K562 (cell line): ENCODE results near the gene AKAP13.

Source experiments
- ARID4B ChIP-seq: sonication (generic); formaldehyde crosslinking; IDR thresholded peaks from 2 replicates; pipeline ENCODE4 v1.8.0; 2022; ENCODE audit warnings: mild to moderate bottlenecking, missing genetic modification reagents
- CSDE1 ChIP-seq, 2 experiments: fragments of 450-650 bp; IDR thresholded peaks; 2 replicates each; pipeline ENCODE4 v1.6.1; 2016; ENCODE audit warnings: mild to moderate bottlenecking in 1 of 2
- CTCF ChIP-seq, 3 experiments: IDR thresholded peaks in 2 of 3; conservative IDR thresholded peaks in 1 of 3; 2 replicates each; pipeline ENCODE4 v1.5.1; 2011 to 2012; ENCODE audit warnings: low read length in 3 of 3, mild to moderate bottlenecking in 3 of 3, control low read depth in 2 of 3, improper control_type of control experiment in 1 of 3, inconsistent platforms in 1 of 3, low read depth in 1 of 3, mixed read lengths in 1 of 3, moderate library complexity in 1 of 3; ENCODE audit not compliant: insufficient read depth in 2 of 3
- EP300 ChIP-seq: IDR thresholded peaks from 2 replicates; pipeline ENCODE4 v1.6.1; 2012; ENCODE audit warnings: low read length, improper control_type of control experiment
- EZH2 ChIP-seq: IDR thresholded peaks from 2 replicates; pipeline ENCODE4 v1.6.1; 2012; ENCODE audit warnings: low read depth, mild to moderate bottlenecking, inconsistent platforms, low read length, borderline replicate concordance
- KAT8 ChIP-seq: fragments of 450-650 bp; IDR thresholded peaks from 2 replicates; pipeline ENCODE4 v1.6.1; 2016; ENCODE audit warnings: low read depth, mild to moderate bottlenecking
- RAD21 ChIP-seq, 2 experiments: fragments of 250-450 bp in 1 of 2; fragments of 450-650 bp in 1 of 2; sonication (Bioruptor Pico) in 1 of 2; formaldehyde crosslinking in 1 of 2; IDR thresholded peaks in 1 of 2; conservative IDR thresholded peaks in 1 of 2; 2 replicates each; pipeline versions ENCODE4 v1.4.0 to v1.8.0; 2020 to 2022; ENCODE audit warnings: mild to moderate bottlenecking in 2 of 2, moderate library complexity in 1 of 2
- TEAD4 ChIP-seq, 2 experiments: sonication (generic) in 1 of 2; formaldehyde crosslinking in 1 of 2; IDR thresholded peaks; 2 replicates each; pipeline versions ENCODE4 v1.6.1 to v1.8.0; 2012 to 2022; ENCODE audit warnings: borderline replicate concordance in 1 of 2, inconsistent platforms in 1 of 2, low read length in 1 of 2, mild to moderate bottlenecking in 1 of 2, missing genetic modification reagents in 1 of 2
- TRIM25 ChIP-seq: fragments of 450-650 bp; IDR thresholded peaks from 2 replicates; pipeline ENCODE4 v1.7.0; 2016; ENCODE audit warnings: borderline replicate concordance
- YY1 ChIP-seq, 3 experiments: IDR thresholded peaks; 2 replicates each; pipeline ENCODE4 v1.6.1; 2011; ENCODE audit warnings: low read length in 2 of 3, mild to moderate bottlenecking in 2 of 3, moderate library complexity in 2 of 3, borderline replicate concordance in 1 of 3, control low read depth in 1 of 3, low read depth in 1 of 3; ENCODE audit not compliant: insufficient read depth in 3 of 3, insufficient replicate concordance in 2 of 3, control insufficient read depth in 1 of 3, insufficient read length in 1 of 3; ENCODE audit errors: extremely low read depth in 1 of 3
- ZNF24 ChIP-seq: fragments of 450-650 bp; IDR thresholded peaks from 2 replicates; pipeline ENCODE4 v1.6.1; 2016
- ZNF444 ChIP-seq: fragments of 250-450 bp; sonication (Bioruptor Pico); IDR thresholded peaks from 2 replicates; pipeline ENCODE4 v1.4.0; 2020; ENCODE audit warnings: mild to moderate bottlenecking, moderate library complexity
- ZNF589 ChIP-seq: fragments of 200-800 bp; sonication (Bioruptor generic); IDR thresholded peaks from 2 replicates; pipeline ENCODE4 v1.6.1; 2016; ENCODE audit warnings: low read depth, missing genetic modification characterization, missing compliant biosample characterization

- TF ChIP-seq YY1 (IDR thresholded peaks at IDR 0.05; ENCODE audit: borderline replicate concordance in 1 of 3, control insufficient read depth in 1 of 3, extremely low read depth in 1 of 3, insufficient read depth in 3 of 3, insufficient read length in 1 of 3, insufficient replicate concordance in 2 of 3, low read depth in 1 of 3, low read length in 2 of 3), result no peak
- TF ChIP-seq ZNF24, result no peak
- TF ChIP-seq CSDE1 (IDR thresholded peaks at IDR 0.05), result no peak
- TF ChIP-seq ZNF444 (CRISPR knock-in tag), result no peak
- no peak for TF ChIP-seq EZH2
- TF ChIP-seq ARID4B (CRISPR knock-in tag), result no peak
- TF ChIP-seq RAD21 (CRISPR knock-in tag; conservative IDR thresholded peaks at IDR 0.05 in 1 of 2, IDR thresholded peaks at IDR 0.05 in 1 of 2), result no peak
- no peak for TF ChIP-seq CTCF (IDR thresholded peaks at IDR 0.05 in 2 of 3, conservative IDR thresholded peaks at IDR 0.05 in 1 of 3; ENCODE audit: insufficient read depth in 2 of 3, low read depth in 1 of 3, low read length in 3 of 3)
- TF ChIP-seq ZNF589, result no peak
- TF ChIP-seq TRIM25, result no peak
- no peak for TF ChIP-seq KAT8
- TF ChIP-seq TEAD4 (IDR thresholded peaks at IDR 0.05; ENCODE audit: low read length), result no peak
- no peak for TF ChIP-seq TEAD4 (CRISPR knock-in tag; IDR thresholded peaks at IDR 0.05; ENCODE audit: borderline replicate concordance)
- no peak for TF ChIP-seq EP300
Measured at GRCh38 chr15:85611361-85611760, 231.0 kb downstream of the AKAP13 start.
